GM18519 (cell line): ENCODE data around the gene ACSL6.

ENCODE experiments used
- ATAC-seq: cut with Tn5 transposase; IDR thresholded peaks from one replicate; pipeline ENCODE4 v1.9.1; 2021; ENCODE audit warnings: mild to moderate bottlenecking, moderate library complexity; ENCODE audit not compliant: unreplicated experiment, low FRiP score

ACSL6 gene

DNA sequence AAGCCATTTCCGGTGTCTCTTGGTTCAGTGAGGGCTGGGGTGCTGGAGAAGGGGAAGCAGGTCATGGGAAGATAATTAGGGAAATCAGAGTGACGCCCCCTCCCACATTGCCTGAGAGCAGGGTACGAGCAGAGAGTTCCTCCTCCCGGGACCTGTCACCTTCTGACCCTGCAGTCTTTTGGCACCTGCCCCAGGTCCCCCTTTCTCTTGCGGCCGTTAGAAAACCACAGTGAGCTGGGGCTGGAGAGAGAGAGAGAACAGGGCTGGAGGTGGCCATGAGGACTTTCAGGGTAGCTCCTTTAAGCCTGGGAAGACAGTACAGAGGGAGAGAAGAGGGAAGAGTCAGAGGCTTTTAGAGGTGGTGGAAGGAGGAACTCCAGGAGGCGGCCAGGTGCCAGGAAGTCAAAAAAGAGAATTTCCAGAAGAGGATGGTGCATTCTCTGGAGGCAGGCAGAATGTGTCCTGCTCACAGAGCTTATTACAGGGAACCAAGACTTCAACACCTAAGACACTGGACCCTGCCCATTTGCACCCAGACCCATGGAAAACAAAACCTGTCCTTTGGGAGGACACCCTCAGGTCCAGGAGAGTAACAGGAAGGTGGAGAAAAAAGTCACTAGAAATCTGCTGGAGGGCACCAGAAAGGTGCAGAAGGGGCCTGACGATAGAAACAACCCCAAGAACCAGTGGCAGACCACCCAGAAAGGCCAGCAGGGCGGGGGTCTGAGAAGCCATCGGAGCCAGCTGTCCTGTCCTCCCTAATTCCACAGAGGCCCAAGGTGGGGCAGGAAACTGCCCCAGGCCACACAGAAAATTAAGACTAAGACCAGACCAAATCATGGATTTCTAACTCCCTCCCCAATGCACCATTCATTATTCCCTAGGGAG lies 6.5 kb upstream of the ACSL6 start:
- ATAC-seq = no peak

DNA sequence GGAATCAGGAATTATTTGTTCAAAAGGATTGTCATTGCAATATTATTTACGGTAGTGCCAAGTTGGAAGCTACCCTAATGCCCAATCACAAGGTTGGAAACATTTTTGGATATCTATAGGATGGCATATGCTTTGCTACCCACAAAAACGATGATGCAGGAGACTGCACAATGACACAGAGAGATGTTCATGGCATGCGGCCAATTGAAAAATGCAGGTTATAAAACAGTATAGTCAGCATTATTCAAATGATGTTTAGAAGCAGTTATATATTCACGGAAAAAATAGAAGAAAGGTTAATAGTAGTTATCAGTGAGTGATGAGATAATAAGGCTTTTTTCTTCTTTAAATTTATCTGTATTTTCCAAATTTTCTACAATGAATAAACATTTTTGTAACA lies 5.9 kb upstream of the ACSL6 start:
- no peak for ATAC-seq

DNA sequence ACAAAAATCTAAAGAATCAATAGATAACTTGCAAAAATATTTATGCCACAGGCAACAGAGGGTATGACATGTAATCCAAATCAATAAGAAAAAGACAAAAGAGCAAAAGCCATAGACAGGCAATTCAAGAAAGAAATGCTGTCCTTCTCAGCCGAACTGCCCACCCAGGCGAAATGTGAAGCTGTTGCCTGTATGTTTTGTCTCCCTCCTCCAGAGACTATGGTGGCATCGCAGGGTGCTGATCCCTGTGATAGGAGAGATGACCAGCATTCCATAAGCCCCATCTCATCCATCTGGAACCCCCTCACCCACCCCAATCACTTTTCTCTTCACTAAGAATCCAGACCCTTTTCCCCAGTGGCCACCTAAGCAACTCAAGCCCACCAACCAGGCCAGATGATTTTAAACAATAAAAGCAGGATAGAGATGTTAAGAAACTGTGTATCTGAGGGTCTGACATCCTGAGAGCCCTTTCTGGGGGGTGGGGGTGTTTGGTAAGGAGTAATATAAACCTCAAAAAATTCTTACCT lies 5.3 kb upstream of the ACSL6 start:
- ATAC-seq = no peak

DNA sequence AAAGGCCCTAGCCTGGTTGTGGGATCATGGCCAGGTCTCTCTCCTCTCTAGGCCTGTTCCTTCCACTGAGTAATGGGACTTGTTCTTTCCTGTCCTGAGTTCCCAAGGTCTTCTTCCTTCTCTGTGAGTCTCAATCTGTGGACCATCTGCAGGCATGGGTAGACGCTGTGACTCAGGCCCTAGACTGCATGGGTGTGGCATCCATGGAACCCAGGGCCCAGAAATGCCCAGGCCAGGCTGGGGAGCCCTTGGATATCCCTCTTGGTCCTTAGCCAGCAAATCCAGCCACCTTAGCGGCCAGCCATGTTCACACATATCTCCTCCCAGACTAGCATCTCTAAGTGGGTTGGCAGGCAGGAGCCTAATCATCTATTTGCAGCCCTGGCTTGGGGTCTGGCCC lies 2.3 kb upstream of the ACSL6 start:
- ATAC-seq = no peak

DNA sequence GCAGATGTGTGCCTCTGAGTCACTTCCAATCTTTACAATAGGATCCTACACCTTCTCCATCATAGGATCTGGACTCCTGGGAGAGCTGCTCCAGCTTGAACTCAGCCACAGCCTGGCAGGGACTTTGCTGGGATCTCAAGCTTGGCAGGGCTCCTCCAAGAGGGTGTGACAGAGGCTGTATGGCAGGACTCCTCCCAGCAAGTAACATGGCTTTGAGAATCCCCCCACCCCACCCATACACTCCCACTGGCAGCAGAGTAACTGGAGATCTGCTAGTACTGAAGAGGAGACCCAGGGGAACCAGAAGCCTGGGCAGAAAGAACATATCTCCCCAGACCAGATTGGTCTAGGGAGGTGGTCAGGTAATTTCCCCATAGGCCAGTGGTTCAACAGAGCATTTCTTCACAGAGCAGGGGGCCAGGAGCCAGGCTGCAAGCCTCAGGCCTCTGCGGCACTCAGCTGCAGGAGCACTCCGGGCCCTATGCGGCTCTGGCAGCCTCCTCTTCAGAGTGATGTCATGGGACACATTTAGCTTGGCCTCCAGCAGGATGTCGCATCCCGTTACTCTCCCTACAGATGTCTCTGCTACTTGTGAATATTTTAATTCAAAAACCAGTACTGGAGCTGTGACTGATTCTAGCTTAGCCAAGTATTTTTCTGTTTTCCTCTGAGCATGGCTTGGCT lies 1.7 kb upstream of the ACSL6 start:
- ATAC-seq = no peak

DNA sequence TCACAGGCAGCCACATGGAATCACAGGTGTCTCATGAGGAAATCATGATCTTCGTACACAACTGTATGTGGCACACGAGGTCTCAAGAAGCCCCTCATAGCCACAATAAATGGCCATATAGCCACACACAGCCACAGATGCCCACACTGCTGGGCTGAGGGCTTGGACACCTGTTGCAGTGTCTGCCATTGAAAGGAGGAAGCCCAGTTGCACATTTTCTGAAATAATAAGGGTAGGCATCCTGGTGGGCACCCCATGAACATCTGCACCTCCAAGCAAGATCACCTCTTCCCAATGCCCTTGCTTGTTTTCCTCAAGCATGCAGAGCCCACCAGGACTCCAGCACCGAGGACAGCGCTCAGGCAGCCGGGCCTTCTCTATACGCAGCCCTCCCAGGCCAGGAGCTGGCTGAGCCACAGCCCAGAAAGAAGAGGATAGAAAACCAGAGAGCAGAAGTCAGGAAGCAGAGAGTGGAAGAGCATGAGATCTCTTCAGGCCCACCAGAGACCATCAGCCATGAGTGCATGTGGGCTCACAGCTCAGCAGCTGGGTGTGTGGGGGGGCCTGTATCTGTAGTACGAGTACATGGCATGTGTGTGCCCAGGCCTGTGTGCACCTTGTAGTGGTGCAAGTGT lies 1.0 kb upstream of the ACSL6 start:
- no peak for ATAC-seq

DNA sequence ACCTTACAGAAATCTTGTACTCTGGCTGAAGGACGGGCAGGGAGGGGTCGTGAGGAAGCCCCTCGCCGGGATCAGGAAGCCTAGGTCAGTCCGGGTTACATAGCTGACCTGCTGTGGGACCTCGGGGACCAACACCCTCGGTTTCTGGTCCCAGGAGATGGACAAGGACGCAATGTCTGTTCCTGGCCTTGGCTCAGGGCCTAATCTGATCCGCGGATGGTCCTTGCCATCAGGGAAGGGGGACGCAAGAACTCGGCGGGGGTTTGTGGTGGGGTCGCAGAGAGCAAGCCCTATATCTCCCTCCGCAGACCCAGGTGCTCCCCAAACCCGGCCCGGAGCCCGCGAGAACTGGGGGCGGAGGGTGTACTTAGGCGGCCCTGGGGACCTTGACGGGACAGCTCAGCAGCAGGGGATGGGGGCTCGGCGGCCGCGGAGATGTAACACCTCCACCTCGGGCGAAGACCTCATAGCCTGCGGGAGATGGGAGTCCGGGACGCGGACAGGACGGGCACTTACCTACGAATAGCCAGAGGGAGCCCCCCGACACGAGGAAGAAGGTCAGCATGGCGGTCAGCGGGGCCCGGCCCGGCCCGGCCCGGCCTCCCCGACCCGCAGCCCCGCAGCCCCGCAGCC lies 353 bp downstream of the ACSL6 start:
- no peak for ATAC-seq

DNA sequence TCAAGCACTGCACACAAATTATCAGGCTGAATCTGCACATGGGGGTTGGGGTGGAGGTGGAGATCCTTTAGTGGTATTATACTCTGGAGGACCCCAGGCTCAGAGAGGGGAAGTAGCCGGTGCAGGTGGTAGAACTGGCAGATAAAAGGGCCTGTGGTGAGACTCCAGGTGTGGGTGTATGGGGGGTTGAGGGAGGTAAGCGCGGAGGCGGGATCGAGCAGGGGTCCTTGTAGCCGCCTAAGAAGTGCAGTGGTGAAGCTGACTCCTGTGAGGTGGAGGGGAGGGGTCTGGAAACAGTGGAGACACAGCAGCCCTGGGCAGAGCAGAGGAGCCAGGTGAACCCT lies 841 bp downstream of the ACSL6 start:
- ATAC-seq = no peak

DNA sequence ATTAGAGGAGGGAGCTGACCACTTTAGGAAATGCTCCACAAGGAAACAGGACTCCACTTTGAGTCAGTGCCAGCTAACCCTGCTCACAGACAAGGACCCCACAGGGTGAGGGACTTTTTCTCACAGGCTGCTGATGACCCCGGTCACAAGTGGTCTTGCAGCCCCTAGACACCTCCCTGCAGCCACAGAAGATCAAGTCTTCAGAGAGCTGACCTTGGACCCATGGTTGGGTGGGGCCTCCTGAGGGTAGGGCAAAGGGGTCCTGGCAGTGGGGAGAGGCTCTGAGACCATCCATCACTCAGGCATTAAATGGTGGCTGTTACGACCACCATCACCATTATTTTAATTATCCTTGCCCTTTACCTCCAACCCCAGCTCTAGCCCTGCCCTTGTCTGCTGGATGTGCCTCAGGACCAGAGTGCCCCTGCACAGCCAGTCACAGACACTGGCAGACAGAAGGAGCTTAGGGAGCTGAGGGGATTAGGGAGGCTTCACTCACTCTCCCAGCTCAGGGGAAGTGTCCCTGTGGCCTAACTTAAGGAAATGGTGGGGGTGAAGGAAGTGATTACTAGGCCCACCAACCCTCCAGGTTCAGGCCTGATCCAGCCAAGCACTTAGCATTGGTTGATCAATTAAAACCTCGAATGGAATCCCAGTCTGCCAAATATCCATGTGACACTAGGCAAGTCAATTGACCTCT lies 1.6 kb downstream of the ACSL6 start:
- ATAC-seq = no peak

DNA sequence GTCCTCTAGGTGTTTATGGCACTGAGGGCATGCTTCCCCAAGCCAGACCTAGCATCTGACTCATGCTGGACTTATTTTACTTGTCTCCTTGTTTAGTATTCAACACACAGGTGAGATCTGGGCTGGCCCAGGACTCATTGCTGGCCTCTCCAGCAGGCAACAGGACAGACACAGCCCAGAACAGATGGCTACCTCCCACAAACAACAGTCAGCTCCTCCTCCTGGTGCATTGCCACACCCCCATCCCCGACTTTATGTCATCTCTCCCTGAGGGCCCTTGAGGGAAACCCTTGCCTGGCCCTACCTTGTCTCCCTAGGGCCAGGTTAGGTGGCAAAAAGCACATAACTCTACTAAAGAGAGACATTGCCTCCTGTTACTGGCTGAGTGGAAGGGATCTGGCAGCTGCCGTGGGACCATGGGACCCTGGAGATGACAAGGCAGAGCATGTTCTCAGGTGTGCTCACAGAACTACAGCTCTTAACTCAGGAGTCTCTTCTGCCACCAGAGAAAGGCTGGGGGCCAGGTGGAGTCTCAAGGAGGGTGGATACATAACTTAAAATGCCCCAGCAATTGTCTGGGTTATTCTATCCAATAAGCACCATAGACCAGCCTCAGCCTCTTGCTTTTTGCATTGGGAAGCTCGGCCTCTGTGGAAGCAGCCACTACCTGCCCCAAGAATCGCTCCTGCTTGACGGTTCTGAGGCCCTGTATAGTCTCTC lies 2.3 kb downstream of the ACSL6 start:
- ATAC-seq = no peak

DNA sequence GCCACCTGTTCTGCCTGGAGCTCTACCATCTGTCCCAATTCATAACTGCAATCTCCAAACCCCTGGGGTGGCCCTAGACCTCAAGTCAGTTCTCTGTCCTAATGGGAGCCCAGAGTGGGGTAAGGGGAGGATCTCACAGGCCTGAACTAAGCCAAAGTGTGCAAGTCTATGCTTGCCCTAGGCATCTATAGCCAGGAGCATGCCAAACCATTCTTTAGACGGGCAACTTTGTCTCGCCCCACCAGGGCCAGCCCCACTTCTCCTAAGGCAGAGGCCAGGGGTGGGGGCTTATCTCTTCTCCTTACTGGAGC lies 3.3 kb downstream of the ACSL6 start:
- ATAC-seq = no peak

DNA sequence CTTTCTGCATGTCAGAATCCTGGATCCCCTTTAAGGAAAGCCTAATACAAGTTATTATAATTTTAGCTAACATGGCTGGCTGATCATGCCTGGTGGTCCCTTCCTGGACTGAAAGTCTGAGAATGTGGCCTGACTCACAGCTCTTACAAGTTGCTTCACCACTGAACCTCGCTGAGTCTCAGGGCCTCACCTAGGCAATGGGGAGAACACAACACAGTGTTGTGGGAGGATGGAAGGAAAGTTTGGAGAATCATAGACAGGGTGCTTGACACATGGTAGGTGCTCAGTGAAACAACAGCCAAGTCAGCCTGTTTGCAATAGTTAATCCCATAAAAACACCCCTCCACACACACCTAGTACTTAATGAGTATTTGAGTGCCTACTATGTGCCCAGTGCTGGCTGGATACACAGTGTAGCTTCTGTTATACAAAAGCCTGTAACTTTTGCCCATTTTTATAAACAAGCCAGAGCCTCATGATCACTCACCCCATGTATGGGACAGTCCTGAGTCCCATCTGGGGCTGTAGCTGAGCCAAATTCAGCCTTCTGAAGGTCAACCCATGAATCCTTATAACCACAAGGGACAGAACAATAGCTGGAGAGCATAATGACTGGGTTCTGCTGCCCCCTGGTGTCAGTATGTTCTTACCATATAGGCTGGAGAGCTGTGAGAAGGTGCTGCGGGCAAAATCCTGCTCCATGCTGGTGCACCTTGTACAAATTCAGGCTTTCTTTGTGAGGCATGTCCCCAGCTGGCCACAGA lies 3.9 kb downstream of the ACSL6 start:
- ATAC-seq = peak; percentile 71

DNA sequence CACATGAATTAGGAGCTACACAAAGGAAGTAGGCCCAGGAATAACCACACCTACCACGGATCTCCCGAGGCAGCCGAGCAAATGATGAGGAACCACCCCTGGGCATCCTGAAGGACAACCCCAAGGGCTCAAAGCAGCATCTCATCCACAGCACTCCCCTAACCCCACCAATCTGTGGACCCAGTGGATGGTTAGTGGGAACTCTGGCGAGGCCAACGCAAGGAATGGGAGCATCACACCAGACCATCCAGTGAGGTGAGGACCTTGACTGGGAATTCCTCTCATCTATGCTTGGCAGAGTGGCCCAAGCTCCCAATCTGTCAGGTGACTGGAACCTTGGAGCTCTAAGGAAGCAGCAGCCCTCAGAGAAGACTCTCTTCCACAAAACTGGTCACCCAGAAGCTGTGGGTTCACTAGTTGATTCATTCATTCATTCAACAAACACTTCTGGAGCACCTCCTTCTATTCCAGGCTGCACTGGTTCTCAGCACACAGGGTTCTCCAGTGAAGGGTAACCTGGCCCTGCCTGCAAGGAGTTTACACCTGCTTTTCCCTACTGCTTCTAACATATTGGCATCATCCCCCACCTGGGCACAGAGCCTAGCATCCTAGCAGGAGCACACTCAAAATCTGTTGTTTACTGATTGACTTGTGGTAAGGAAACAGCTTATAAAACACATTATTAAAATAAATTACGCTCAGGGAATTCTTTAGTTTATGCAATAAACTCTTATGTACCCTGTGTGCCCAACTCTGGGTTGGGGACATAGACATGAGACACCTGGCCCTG lies 4.9 kb downstream of the ACSL6 start:
- ATAC-seq = no peak

DNA sequence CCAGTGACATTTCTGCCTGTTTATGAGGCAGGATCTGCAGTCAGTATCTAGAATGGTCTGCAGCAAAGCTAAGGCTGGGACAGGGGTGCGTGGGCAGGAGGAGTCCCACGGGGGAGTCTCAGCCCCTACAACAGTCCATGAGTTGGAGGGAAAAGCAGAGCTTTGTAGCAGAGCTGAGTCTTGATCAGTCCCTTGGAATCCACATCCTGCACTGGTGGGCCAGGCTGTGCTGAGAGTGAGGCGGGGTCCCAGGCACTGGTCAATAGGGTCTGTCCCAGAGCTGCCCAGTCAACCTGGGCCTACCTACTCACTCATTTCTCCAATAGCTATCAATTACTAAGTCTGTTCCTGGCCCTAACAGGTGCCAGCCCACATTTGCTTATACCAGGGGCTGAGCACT lies 5.9 kb downstream of the ACSL6 start:
- ATAC-seq = no peak

DNA sequence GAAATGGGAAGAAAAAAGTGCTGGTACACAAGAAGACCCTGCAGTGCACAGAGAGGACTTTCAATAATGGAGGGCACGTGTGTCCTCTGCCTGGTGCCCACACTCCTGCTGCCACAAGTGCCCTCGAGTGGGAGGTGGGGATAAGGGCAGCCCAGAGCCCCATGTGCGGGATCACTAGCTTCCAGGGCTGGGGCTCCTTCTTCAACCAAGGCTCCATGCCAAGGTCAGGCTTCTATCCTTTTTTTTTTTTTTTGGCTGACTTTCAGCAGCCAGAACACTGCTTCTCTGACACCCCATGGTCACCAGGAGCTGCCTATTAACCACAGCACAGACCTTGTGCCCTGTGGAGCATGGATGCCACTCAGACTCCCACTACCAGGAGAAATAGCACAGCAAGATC lies 7.5 kb downstream of the ACSL6 start:
- no peak for ATAC-seq

DNA sequence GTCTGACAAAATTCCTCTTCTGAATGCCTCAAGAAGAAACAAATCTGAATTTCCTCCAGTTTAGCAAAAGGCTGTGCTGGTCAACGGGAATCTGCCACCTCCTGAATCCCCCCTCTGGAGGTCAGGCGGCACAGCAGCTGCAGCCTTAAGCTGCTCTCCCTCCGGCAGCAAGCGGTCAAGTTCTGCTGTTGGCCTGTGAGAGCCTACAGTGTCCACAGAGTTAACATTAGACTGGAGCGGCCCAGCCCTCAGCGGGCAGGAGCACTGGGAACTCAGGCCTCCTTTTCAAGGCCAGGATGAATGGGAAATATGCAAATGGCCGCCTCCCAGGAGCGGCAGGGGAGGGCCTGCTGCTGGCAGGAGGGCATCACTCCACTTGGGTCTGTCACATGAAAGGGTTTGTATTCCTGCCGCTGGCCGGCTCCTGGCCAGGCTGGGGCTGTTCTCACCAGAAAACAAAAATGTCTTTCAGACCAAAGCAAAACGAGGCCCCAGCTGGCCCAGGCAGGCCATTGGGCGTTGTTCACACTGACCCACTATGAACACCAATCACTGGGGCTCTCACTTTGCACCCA lies 8.2 kb downstream of the ACSL6 start:
- no peak for ATAC-seq

DNA sequence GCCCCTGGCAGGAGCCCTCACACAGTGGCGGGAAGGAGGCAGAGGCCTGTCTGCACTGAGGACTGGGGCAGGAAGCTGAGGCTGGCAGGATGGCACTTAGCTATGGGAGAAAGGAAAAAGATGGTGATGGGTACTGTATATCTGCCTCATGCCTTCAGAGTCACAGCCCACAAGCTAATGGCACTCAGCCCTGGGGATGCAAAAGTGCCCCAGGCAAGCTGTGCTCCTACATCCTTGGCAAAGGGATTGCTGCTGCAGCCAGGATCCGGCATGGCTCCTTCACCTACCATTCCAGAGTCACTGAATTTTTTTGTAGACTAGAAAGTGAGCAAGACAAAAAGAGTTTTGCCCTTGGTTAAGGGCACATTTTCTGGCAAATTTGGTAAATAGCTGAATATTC lies 8.7 kb downstream of the ACSL6 start:
- no peak for ATAC-seq
